GM21447 (cell line): ENCODE measurements around the gene SHANK2.

ENCODE experiments used
- ATAC-seq: cut with Tn5 transposase; IDR thresholded peaks from one replicate; pipeline ENCODE4 v1.9.1; 2021; ENCODE audit not compliant: unreplicated experiment

Gene SHANK2

DNA sequence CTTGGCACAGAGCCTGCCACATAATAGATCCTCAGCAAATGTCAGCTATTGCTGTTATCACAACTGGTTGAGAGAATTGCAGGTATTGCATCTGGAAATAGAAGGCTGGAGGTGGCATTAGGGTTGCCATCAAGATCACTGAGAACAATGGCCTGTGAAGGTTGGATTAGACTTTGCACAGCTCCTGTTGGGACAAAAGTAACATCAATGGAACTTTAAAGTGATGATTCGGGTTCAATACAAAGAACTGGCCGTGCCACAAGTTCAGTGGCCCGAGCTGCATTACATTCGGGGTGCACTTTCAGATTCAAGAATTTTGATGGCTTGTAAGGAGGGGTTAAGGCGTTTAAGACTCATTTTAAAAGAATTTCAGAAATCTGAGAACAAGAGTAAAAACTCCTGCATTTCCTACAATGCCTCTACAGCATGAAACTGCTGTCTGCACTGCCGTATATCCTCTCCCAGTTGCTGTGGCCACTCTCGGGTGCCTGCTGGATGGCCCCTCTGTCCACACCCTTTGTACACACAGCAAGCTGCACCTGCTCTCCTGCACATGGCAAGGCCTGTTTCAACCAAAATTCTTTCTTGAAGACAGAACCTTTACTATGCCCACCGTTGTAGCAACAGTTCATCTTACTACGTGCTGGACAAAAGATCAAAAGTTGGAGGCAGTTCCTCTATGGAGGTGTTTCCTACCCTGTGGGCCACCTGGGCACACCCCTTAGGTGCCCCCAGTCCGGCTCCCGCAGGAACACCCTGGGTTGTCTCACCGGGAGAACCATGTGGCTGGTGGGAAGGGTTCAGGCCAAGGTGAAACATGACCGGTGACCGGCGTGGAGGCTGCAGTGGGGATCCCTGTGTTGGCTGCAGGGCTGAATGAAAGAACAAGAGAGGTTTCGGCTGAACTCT lies 17.5 kb upstream of the SHANK2 start:
- ATAC-seq, result no peak

GRCh38 chr11:71268706-71269321 lies 16.4 kb upstream of the SHANK2 start:
- no peak for ATAC-seq

- no peak for ATAC-seq
These were observed 15.5 kb upstream of the SHANK2 start for GRCh38 chr11:71267807-71268421.

DNA sequence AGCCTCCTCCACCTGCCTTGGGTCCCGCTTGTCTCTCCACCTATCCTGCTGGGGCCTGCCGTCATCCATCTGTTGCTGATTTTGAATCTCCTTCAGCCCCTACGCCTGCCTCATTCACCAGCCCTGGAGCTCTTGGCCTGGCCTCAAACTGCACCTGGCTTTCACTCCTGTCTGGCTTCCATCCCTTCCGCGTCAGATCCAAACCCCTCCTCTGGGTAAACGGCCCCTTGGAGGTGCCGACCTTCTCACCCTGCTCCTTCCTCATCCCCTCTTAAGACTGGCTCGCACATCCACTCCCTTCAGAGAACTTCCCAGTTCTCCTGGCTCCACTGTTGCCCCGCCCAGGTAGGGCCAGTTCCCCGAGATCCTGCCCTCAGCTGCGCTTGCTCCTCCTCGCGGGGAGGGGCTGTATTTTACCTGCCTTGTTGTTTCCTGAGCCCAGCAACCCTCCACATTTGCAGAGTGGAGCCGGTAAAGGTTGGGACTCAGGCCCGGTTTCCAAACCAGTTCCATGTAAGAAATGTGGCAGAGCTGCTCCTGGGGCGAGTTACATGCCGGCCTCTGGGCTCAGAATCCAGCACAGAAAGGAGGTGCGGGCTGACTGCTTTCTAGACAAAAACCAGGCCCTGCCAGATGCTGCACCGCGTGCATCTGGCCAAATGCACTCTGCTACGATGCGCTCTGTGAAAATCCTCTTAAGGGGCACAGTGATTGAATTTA lies 13.9 kb upstream of the SHANK2 start:
- ATAC-seq, result no peak

DNA sequence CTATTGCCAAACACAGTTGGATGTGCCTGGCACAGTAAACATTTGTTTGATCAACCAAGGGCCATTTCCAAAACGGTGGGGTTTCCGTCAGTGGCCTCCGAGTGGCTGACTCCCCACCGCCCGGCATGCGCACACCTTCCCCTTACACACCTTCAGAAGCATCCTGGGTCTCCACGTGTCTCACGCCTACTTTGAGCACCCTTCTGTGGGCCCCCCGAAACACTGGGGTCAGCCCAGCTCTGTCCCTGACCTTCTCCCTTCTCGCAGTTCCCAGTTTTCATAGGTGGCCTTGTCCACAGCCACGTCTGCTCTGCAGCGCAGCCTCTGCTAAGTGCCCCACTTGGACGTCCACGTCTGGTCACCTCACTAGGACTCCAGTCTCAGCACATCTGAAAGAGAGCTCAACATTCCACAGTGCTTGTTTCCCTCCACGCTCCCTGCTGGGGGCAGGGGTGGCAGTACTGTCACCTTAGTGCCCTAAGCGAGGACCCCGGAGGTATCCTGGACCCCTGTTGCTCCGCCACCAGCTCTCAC lies 13.2 kb upstream of the SHANK2 start:
- no peak for ATAC-seq

GRCh38 chr11:71263386-71263785 lies 11.0 kb upstream of the SHANK2 start:
- no peak for ATAC-seq

DNA sequence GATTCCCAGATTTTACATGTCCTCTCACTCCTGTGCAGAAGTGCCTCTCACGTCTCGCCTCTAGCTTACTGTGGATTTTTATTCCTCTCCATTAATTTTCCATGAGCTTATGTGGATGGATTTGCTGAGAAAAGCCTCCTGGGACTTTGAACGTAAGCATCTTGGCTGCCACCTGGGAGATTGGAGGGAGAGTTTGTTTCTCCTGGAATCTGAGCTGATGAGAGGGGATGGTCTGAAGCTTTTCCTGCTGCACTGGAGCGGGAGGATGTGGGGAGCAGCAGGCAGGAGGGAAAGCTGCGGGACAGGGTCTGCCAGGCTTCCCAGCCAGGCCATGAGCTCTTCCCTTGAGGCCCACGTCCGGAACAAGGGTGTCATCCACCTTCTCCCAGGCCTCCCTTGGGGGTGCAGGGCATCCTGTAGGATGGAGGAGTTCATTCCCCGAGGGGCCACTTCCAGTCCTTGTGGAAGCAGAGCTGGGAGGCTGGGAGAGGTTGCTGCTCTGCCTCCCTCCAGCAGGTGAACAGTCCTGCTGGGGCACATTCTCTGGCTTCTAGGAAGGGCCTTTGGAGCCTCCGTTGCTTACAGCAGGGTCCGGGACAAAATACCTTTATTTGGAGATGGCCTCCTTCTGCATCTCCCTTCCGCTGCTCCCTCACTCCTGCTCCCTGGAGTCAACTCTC lies 3.6 kb upstream of the SHANK2 start:
- no peak for ATAC-seq

DNA sequence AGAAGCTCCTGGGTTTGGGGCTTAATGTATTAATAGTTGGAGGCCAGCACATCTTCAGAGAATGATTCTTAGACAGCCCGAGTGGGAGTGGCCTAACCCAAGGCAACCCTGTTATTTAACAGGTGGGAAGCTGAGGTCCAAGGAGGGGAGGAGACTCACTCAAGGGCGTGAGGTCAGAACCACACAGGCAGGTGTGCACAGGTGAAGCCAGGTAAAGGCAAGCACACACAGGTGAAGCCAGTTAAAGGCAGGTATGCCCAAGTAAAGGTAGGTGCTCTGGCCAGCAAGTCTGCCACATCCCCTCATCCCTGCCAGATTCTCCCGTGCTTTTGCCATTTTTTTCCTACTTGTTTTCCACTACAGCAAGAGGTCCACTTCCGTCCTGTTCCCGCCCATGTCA lies 2.9 kb upstream of the SHANK2 start:
- ATAC-seq, result no peak

- no peak for ATAC-seq
These were observed 1.4 kb upstream of the SHANK2 start for GRCh38 chr11:71253794-71254193.

DNA sequence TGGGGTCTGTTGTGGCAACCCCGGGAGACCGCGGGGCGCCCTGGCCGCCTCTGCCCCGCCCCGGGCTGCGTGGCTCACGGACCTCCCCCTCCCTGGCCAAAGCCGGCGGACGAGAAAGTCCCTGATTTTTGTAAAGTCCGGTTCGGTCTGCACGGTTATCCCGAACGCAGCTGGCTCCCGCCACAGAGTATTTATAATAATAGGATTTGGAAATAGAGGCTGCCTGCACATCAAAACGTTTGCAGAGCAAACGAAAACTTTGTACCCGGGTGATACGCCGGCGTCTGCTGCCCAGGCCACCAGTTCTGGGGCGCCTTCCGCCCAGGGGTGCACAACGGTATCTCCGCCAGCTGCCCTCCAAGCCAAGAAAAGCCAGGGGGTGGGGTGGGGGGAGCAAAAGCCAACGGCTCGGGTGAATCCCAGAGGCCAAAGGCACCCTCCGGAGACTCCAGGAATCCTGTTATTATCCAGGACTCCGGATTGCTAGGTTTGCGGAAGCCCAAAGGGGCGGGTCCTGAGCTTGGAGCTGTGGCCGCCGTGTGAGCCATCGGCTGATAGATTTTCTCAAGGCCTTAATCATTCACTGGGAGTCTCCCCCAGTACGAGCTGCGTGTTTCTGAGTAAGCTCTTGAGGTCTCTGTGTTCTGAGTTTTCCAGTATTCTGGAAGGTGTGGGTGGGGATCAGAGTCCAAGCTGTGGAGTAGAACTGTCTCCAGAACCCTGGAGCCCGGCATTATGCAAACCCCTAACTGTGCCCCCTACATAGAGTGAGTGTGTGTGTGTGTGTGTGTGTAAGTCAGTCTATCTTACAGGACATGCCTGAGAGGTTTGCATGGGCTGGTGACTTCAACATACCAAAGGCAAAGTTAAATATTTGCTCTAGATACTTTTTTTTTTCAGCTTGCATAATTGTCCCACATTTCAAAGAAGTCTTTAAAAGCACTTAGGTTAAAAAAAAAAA lies 673 bp upstream of the SHANK2 start:
- ATAC-seq, result no peak

DNA sequence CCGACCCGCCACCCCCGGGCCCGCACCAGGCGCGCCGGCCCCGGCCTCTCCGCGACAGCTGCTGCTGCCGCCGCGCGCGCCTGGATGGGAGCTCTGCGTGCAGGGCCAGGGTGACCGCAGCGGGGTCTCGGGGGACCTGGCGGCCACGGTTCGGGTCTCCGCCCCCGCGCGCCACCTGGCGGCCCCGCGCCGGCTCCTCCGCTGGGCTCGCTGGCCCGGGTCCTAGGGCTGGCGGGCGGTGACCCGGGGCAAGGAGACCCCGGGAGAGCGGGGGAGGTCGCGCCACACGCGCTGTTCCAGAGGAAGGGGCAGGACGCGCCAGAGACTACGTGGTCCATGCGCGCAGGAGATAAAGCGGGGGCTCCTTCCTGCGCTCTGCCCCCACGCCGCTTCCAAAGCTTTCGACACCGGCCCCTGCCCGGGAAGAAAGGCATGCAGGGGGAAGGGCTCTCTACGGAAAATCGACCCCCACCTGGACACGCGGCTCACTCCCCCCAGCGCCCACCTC lies 562 bp downstream of the SHANK2 start:
- ATAC-seq, result no peak

DNA sequence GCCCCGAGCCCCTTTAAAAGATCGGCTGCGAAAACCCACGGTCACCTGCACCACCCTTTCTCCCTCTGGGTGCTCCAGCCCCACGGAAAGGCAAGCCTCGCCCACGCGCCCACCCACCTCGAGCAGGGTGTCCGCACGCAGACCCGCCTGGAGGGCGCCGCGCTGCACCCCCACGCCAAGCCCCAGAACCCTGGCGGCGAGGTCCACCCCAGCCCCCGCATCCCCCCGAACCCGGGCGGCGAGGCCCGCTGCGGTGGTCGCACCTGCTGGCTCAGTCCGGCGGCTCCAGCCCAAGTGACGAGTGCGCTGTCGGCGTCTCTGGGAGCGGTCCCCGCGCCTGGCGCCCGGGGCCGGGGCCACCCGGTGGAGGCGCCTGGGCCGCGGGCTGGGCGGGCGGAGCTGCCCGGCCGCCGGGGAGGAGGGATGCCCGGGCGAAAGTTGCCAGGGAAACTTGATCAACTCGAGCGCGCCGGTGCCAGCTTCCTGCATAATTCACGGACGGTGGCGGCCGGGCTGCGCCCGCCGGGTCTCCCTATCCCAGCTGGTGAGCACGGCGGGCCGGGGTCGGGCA lies 1.1 kb downstream of the SHANK2 start:
- ATAC-seq, result no peak

DNA sequence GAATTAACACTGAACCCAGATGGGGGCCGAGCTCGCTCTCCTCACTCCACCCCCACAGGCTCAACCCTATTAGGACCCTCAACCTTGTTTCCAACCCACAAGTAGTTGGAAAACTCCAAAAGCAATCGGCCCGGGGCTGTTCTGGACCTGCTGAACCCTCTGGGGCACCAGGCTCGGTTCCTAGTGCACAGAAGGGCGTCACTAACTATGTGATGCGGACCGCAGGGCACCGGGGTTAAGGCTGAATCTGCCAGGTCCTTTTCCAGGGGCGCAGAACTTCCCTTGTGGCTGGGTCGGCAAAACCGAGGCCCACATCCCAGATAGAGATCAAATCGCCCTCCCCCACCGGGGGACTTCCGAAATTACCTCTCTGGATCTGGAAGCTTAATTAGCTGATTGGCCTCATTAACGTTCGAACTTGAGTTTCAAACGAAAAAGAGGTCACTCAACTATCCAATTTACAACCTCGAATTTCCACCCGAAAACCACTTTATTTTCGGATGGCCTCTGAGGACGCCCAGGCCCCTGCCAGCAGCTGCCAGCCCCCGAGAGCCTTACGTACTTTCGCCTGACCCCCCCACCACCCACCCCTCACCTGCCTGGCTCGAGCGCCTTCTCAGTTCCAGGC lies 1.7 kb downstream of the SHANK2 start:
- ATAC-seq, result no peak

GRCh38 chr11:71249301-71249700 lies 3.1 kb downstream of the SHANK2 start:
- no peak for ATAC-seq

DNA sequence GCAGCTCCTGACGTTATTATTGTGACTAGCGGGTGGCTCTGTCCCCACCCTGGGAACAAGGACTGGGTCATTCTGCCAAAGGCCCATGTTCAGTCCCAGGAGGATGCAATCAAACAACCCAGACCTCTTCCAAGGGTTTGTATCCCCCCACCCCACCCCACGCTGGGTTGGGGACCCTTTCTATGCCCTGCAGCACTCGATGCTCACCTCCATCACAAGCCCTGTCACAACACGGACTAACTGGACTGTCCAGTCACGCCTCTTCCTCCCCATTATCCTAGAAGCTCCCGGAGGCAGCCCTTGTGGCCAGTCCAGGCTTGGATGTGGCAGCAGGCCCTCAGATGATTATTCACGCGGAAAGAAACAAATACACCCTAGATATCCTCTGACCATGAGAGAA lies 3.7 kb downstream of the SHANK2 start:
- ATAC-seq, result no peak

DNA sequence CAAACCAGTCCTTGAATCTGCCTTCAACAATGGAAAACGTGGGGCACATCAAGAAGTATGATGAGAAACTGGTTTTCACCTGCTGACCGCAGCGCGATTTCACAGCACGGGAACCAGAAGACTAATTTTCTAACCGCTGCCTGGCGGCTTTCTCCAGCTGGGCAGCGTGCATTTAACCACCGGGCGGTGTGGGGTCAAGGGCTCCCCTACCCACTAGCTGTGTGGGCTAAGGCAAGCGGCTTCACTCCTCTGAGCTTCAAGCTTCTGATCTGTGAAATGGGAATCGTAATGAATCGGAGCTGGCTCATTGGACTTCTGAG lies 4.2 kb downstream of the SHANK2 start:
- no peak for ATAC-seq

GRCh38 chr11:71247551-71248250 lies 4.7 kb downstream of the SHANK2 start:
- ATAC-seq, result no peak

- ATAC-seq, result no peak
These were observed 5.8 kb downstream of the SHANK2 start for GRCh38 chr11:71246559-71246958.
